Measurements from ENCODE around the gene TTL.
"Not testable (repeated sequence)": the region's sequence is repeated elsewhere in the genome, so short reads cannot be mapped to it uniquely, and the experiment has no call there.

Gene TTL

GRCh38 chr2:112542984-112543661 is 61.2 kb downstream of the TTL start:
- no peak for TF ChIP-seq CTCF (IDR thresholded peaks at IDR 0.05; ENCODE audit: insufficient read depth, low read depth, low read length, missing control alignments)
- peak overlapping the region; percentile 95 for H3K4me3 ChIP-seq (ENCODE audit: low read length)
- DNase-seq (ENCODE audit: low read depth), result peak; percentile 29

GRCh38 chr2:112547333-112547732 is 65.4 kb downstream of the TTL start:
- DNase-seq (ENCODE audit: low read depth), result peak; percentile 67
- H3K4me3 ChIP-seq (ENCODE audit: low read length), result no peak overlapping the region
- no peak for TF ChIP-seq CTCF (IDR thresholded peaks at IDR 0.05; ENCODE audit: insufficient read depth, low read depth, low read length, missing control alignments)

- TF ChIP-seq CTCF (IDR thresholded peaks at IDR 0.05; ENCODE audit: insufficient read depth, low read depth, low read length, missing control alignments), result no peak
- no peak for DNase-seq (ENCODE audit: low read depth)
- H3K4me3 ChIP-seq (ENCODE audit: low read length), result no peak overlapping the region
Observed at GRCh38 chr2:112548980-112549379, 67.0 kb downstream of the TTL start.

DNA sequence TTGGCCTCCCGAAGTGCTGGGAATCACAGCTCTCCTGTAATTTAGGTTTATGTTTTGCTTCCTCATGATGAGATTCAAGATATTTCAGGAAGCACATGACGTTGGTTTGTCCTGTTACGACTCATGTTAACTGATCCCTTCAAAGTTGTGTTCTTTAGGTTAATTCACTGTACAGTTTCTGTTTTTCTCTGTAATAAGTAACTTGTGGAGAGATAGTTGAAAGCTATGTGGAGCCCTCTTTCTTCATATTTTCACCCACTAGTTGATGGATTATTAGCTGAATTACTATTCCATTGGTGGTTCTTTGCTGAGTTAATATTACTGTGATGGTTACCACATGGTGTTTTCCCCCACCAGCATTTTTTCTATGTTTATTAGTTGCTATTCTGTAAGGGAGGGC is 84.1 kb downstream of the TTL start:
- no peak for TF ChIP-seq CTCF (IDR thresholded peaks at IDR 0.05; ENCODE audit: insufficient read depth, low read depth, low read length, missing control alignments)
- H3K4me3 ChIP-seq (ENCODE audit: low read length), result no peak overlapping the region
- DNase-seq (ENCODE audit: low read depth), result no peak

GRCh38 chr2:112566508-112566907 is 84.6 kb downstream of the TTL start:
- H3K4me3 ChIP-seq (ENCODE audit: low read length); DNase-seq (ENCODE audit: low read depth): not testable (repeated sequence)

- DNase-seq (ENCODE audit: low read depth), result no peak
- no peak overlapping the region for H3K4me3 ChIP-seq (ENCODE audit: low read length)
- no peak for TF ChIP-seq CTCF (IDR thresholded peaks at IDR 0.05; ENCODE audit: insufficient read depth, low read depth, low read length, missing control alignments)
Observed at GRCh38 chr2:112572005-112572404, 90.0 kb downstream of the TTL start.

- TF ChIP-seq CTCF (IDR thresholded peaks at IDR 0.05; ENCODE audit: insufficient read depth, low read depth, low read length, missing control alignments), result no peak
- no peak overlapping the region for H3K4me3 ChIP-seq (ENCODE audit: low read length)
- no peak for DNase-seq (ENCODE audit: low read depth)
Observed at GRCh38 chr2:112577756-112578155, 95.8 kb downstream of the TTL start.

Data from epithelial cell of esophagus (primary cell).